ENCODE data around the gene TSKS. TPM values are rescaled to one million over a fixed set of nuclear protein-coding genes. Genes with fewer than 3 reads are reported as not detected.

The TSKS gene
- polyA plus RNA-seq, 3 donors from 2014 or later = 0.19 TPM; not detected in 2

DNA sequence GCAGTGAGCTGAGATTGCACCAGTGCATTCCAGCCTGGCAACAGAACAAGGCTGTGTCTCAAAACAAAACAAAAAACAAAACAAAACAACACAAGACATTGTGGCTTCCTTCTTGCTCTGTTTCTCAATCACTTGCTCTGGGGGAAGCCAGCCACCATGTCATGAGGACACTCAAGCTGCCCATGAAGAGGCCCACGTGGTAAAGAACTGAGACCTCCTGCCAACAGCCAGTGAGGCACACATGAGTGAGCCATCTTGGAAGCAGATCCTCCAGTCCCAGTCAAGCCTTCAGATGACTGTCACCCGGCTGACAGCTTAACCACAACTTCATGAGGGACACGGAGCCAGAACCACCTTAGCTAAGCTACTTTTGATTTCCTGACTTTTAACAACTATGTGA lies 47.0 kb downstream of the TSKS start:
- no peak for DNase-seq
- H3K4me1 Mint-ChIP-seq = peaks cover 13 to 18% of the 10 kb centered on the region in 2 donors
- H3K27ac Mint-ChIP-seq = peak overlapping the region in 1 of 6 donors; percentile 53
- peaks cover 3 to 9% (median 6%) of the 10 kb centered on the region in 3 donors for H3K27me3 Mint-ChIP-seq (ENCODE audit: low read depth in 3 of 3)
- H3K4me3 Mint-ChIP-seq = peak overlapping the region in 1 of 5 donors; percentile 7
- no peaks in the 10 kb centered on the region for H3K9me3 Mint-ChIP-seq
- H3K36me3 Mint-ChIP-seq = peaks cover 0 to 9% (median 0%) of the 10 kb centered on the region in 3 donors

DNA sequence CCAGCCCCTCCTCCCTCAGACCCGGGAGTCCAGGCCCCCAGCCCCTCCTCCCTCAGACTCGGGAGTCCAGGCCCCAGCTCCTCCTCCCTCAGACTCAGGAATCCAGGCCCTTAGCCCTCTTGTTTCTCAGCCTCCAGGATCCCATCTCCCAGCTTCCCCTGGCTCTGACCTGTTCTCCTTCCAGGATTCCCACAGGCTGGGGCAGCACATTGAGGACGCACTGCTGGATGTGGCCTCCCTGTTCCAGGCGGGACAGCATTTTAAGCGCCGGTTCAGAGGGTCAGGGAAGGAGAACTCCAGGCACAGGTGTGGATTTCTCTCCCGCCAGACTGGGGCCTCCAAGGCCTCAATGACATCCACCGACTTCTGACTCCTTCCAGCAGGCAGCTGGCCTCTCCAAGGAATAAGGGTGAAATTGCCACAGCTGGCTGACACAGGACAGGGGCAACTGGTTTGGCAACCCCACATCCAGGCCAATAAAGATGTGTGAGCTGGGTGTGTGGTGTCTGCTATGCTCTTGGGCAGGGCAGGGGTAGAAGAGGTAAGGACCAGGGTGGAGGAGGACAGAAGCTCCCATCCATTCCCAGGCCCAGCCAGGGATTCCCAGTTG lies 49.8 kb downstream of the TSKS start:
- no peak for DNase-seq
- Mint-ChIP-seq H3K4me3 (no peak overlapping the region), H3K36me3 (peaks cover 0 to 9% (median 0%) of the 10 kb centered on the region in 3 donors), H3K27ac (no peak overlapping the region), H3K27me3 (ENCODE audit: low read depth in 3 of 3) (peaks cover 6 to 10% (median 6%) of the 10 kb centered on the region in 3 donors), H3K9me3 (no peaks in the 10 kb centered on the region), H3K4me1 (peaks cover 8 to 13% of the 10 kb centered on the region in 2 donors)

DNA sequence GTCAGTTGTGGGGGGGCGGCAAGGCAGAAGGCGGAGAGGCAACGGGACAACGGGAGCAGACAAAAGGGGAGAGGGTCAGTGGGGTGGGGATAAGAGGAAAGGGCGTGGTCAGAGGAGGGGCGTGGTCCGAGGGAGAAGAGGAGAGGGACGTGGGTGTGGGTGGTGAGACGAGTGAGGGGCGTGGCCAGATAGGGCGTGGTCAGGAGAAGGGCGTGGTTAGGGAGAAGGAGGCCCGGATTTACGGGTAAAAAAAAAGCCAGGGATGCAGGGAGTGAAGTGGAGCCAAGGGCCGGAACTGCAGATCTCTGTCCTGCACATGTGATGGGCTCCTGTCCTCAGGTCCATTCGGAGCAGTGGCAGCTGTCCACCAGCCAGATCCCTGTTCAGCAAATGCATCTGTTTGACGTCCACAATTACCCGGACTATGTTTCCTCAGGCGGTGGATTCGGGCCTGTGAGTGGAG lies 50.7 kb downstream of the TSKS start:
- no peak for DNase-seq
- Mint-ChIP-seq H3K27me3 (ENCODE audit: low read depth in 3 of 3) (peaks cover 4 to 7% (median 5%) of the 10 kb centered on the region in 3 donors), H3K9me3 (no peaks in the 10 kb centered on the region), H3K27ac (no peak overlapping the region), H3K4me3 (no peak overlapping the region), H3K36me3 (peaks cover 0 to 5% (median 0%) of the 10 kb centered on the region in 3 donors), H3K4me1 (peaks cover 4 to 8% of the 10 kb centered on the region in 2 donors)

DNA sequence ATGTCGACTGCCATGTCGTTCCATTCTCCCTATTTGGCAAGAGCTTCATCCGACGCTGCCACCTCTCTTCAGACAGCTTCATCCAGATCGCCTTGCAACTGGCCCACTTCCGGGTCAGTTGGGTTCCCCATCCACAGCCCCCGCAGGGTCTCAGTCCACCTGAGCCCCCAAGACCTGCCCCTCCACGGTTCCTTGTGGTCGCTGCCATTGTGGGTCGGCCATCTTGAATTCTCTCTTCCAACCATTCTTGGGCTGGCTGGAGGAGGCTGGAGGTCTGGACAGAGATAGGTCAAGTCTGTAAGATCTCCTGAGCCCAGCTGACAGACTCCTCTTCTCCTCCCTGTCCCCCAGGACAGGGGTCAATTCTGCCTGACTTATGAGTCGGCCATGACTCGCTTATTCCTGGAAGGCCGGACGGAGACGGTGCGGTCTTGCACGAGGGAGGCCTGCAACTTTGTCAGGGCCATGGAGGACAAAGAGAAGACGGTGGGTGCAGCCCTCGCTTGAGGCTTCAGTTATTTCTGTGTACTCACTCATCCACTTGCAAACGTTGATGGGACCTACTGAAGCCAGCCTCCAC lies 52.6 kb downstream of the TSKS start:
- Mint-ChIP-seq H3K27me3 (ENCODE audit: low read depth in 3 of 3) (peaks cover 2 to 4% (median 2%) of the 10 kb centered on the region in 3 donors), H3K4me1 (no peaks in the 10 kb centered on the region), H3K9me3 (no peaks in the 10 kb centered on the region), H3K27ac (no peak overlapping the region), H3K36me3 (peaks cover 0 to 4% (median 0%) of the 10 kb centered on the region in 3 donors), H3K4me3 (no peak overlapping the region)
- DNase-seq = no peak

DNA sequence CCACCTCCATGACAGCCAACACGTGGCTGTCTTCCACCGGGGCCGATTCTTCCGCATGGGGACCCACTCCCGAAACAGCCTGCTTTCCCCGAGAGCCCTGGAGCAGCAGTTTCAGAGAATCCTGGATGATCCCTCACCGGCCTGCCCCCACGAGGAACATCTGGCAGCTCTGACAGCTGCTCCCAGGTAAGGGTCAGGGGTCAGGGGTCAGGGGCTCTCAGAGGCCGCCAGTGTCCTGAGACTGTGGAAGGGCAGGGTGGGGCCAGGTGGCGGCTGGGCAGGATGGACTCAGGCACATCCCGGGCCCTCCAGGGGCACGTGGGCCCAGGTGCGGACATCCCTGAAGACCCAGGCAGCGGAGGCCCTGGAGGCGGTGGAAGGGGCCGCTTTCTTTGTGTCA lies 57.2 kb downstream of the TSKS start:
- H3K9me3 Mint-ChIP-seq = no peaks in the 10 kb centered on the region
- H3K27me3 Mint-ChIP-seq (ENCODE audit: low read depth in 3 of 3) = peaks cover 0 to 7% (median 2%) of the 10 kb centered on the region in 3 donors
- no peak overlapping the region for H3K4me3 Mint-ChIP-seq
- H3K36me3 Mint-ChIP-seq = no peaks in the 10 kb centered on the region
- no peak for DNase-seq
- H3K27ac Mint-ChIP-seq = no peak overlapping the region
- H3K4me1 Mint-ChIP-seq = no peaks in the 10 kb centered on the region

DNA sequence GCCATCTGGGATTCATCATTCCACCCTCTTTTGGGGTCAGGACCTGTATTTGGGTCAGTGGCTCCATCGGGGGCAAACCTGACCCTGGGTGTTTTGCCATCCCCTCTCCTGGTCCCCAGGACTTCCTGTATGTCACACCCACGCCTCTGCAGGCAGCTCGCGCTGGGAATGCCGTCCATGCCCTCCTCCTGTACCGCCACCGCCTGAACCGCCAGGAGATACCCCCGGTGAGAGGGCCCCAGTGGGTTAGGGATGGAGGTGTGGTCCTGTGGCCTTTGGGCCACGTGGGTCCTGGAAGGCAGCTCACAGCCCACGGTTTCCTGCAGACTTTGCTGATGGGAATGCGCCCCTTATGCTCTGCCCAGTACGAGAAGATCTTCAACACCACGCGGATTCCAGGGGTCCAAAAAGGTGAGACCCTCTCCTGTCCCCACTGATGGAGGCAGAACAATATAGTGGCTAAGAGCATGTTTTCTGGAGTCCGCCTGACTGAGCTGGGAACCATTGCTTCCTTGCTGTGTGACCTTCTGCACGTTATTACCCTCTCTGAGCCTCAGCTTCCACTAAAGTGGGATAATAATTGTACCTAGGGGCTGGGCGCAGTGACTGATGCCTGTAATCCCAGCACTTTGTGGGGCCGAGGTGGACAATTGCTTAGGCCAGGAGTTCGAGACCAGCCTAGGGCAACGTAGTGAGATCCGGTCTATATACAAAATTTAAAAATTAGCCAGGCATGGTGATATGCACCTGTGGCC lies 58.0 kb downstream of the TSKS start:
- no peaks in the 10 kb centered on the region for H3K36me3 Mint-ChIP-seq
- H3K27ac Mint-ChIP-seq = no peak overlapping the region
- no peaks in the 10 kb centered on the region for H3K9me3 Mint-ChIP-seq
- H3K4me3 Mint-ChIP-seq = no peak overlapping the region
- DNase-seq = no peak
- no peaks in the 10 kb centered on the region for H3K4me1 Mint-ChIP-seq
- peaks cover 0 to 7% (median 2%) of the 10 kb centered on the region in 3 donors for H3K27me3 Mint-ChIP-seq (ENCODE audit: low read depth in 3 of 3)

DNA sequence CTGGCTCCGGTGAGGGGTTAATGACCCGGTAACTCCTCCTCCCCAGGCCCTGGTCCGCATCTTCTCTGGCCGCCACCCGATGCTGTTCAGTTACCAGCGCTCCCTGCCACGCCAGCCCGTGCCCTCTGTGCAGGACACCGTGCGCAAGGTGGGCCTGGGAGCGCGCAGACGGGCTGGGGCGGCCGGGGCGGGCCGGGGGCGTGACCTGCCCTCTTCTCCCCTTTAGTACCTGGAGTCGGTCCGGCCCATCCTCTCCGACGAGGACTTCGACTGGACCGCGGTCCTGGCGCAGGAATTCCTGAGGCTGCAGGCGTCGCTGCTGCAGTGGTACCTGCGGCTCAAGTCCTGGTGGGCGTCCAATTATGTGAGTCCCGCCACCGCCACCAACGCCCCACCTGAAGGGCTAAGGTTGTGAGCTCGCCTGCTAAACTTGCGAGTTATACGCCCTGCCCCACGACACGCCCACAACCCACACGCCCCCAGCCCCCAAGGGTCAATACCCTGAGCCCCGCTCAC lies 61.8 kb downstream of the TSKS start:
- Mint-ChIP-seq H3K4me3 (no peak overlapping the region), H3K27ac (no peak overlapping the region), H3K36me3 (no peaks in the 10 kb centered on the region), H3K4me1 (no peaks in the 10 kb centered on the region), H3K9me3 (no peaks in the 10 kb centered on the region), H3K27me3 (ENCODE audit: low read depth in 3 of 3) (peaks cover 0 to 3% (median 2%) of the 10 kb centered on the region in 3 donors)
- DNase-seq = no peak

DNA sequence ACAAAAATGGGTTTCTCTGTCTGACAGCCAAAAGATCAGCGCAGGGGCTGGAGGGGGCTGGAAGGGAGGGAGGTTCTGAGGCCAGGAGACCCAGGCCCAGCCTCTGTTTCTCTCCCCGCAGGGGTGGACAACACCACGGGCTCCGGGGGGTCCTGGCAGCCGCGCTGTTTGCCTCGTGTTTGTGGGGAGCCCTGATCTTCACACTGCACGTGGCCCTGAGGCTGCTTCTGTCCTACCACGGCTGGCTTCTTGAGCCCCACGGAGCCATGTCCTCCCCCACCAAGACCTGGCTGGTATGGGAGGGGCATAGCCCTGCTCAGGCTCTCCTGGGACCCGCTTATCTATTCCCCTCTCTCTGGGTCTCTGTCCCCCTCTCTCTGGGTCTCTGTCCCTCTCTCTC lies 62.5 kb downstream of the TSKS start:
- Mint-ChIP-seq H3K4me3 (no peak overlapping the region), H3K27me3 (ENCODE audit: low read depth in 3 of 3) (peaks cover 0 to 3% (median 2%) of the 10 kb centered on the region in 3 donors), H3K4me1 (no peaks in the 10 kb centered on the region), H3K36me3 (no peaks in the 10 kb centered on the region), H3K27ac (no peak overlapping the region), H3K9me3 (no peaks in the 10 kb centered on the region)
- DNase-seq = no peak

DNA sequence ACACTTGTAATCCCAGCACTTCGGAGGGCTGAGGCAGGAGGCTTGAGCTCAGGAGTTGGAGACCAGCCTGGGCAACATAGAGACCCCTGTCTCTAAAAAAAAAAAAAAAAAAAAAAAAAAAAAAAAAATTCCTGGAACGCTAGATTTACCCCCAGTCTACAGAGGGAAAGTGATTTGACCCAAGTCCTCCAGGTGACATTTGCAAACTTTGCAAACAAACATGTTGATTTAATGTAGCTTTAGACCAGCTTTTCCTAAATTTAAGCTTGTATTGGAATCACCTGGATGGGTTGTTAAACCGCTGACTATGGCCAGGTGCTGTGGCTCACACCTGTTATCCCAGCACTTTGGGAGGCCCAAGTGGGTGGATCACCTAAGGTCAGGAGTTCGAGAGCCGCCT lies 63.7 kb downstream of the TSKS start:
- H3K9me3 Mint-ChIP-seq = no peaks in the 10 kb centered on the region
- H3K27me3 Mint-ChIP-seq (ENCODE audit: low read depth in 3 of 3) = peaks cover 3 to 4% (median 3%) of the 10 kb centered on the region in 3 donors
- H3K27ac Mint-ChIP-seq = no peak overlapping the region
- H3K36me3 Mint-ChIP-seq = no peaks in the 10 kb centered on the region
- no peak overlapping the region for H3K4me3 Mint-ChIP-seq
- H3K4me1 Mint-ChIP-seq = no peaks in the 10 kb centered on the region
- DNase-seq = no peak

DNA sequence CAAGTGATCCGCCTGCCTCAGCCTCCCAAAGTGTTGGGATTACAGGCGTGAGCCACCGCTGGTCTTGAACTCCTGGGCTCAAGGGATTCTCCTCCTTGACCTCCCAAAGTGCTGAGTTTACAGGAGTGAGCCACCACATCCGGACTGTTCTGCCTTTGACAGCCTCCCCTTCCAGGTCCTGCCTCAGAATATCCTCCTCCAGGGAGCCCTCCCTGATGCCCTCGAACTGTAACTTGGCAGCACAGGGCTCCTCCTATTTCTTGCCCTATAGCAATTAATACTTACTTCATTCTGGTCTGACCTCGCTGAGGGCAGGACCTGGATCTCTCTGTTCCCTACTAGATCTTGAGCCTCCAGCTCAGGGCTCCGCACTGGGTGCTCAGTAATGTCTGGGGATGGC lies 66.2 kb downstream of the TSKS start:
- H3K4me3 Mint-ChIP-seq = no peak overlapping the region
- no peaks in the 10 kb centered on the region for H3K4me1 Mint-ChIP-seq
- no peaks in the 10 kb centered on the region for H3K36me3 Mint-ChIP-seq
- H3K27ac Mint-ChIP-seq = no peak overlapping the region
- peaks cover 4 to 9% (median 6%) of the 10 kb centered on the region in 3 donors for H3K27me3 Mint-ChIP-seq (ENCODE audit: low read depth in 3 of 3)
- H3K9me3 Mint-ChIP-seq = no peaks in the 10 kb centered on the region
- no peak for DNase-seq

DNA sequence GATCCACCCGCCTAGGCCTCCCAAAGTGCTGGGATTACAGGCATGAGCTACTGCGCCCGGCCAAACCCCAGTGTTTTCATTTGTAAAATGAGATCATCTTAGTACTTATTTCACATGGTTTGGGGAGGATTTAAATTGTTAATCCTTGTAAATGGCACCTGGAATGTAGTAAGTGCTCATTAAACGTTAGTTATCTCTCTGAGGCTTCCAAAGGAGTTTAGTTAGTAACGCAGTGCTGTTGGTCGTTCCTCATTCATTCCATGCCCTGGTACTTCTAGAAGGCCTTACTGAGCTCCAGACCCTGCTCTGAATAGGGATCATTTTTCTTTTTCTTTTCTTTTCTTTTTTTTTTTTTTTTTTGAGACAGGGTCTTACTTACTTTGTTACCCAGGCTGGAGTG lies 67.0 kb downstream of the TSKS start:
- Mint-ChIP-seq H3K9me3 (no peaks in the 10 kb centered on the region), H3K27me3 (ENCODE audit: low read depth in 3 of 3) (peaks cover 2 to 9% (median 6%) of the 10 kb centered on the region in 3 donors), H3K27ac (no peak overlapping the region), H3K4me1 (peaks cover 5 to 6% of the 10 kb centered on the region in 2 donors), H3K4me3 (no peak overlapping the region), H3K36me3 (no peaks in the 10 kb centered on the region)
- DNase-seq = no peak

DNA sequence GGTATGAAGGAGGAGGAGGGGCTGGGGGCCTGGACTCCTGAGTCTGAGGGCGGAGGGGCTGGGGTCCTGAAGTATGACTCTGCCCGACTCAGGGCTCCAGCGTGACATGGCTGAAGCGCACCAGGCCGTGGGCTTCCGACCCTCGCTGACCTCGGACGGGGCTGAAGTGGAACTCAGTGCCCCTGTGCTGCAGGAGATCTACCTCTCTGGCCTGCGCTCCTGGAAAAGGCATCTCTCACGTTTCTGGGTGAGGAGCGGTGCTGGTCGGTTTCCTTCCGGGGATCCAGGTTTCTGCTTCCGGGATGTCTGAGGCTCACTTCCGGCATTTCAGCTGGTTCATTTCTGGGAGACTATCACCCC lies 71.0 kb downstream of the TSKS start:
- no peak for DNase-seq
- Mint-ChIP-seq H3K4me1 (peaks cover 17 to 22% of the 10 kb centered on the region in 2 donors), H3K27me3 (ENCODE audit: low read depth in 3 of 3) (peaks cover 9 to 17% (median 12%) of the 10 kb centered on the region in 3 donors), H3K4me3 (peak overlapping the region in 3 of 5 donors; percentile 14 to 27 (median 21)), H3K36me3 (peaks cover 0 to 7% (median 3%) of the 10 kb centered on the region in 3 donors), H3K9me3 (no peaks in the 10 kb centered on the region), H3K27ac (no peak overlapping the region)

DNA sequence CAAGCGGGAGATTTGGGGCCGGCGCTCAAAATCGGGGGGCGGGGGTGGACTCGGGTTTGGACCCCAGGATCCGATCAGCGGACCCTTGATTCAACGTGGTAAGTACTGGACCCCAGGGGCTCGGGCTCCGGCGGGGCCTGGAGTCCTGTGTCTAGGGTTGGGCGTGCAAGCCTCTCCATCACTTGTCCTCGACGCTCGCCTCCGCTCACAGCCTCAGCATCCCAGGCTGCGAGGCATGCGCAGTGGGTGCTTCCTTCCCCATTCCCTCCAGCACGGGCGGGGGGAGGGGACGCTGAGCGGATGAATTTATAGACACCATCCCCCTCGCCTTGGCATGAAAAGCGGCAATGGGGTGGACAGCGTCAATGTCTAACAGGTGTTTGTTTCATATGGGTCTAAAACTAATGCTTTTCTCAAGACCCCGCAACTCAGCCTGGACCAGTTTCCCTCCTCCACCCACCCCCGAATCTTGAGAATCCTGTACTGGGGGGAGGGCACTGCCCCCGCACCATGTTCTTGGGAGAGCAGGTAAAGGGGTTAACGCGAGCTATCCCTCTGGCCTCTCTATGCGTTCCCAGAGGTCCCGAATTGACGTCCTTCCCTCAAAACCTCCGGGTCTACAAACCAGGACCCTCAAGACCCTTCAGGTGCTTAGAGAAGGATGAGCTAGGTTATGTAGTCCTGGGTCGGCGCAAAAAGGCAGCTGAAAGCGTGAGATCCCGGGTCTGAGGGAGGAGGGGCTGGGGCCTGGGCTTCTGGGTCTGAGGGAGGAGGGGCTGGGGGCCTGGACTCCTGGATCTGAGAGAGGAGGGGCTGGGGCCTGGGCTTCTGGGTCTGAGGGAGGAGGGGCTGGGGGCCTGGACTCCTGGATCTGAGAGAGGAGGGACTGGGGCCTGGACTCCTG lies 71.6 kb downstream of the TSKS start:
- peaks cover 0 to 7% (median 3%) of the 10 kb centered on the region in 3 donors for H3K36me3 Mint-ChIP-seq
- DNase-seq = no peak
- no peaks in the 10 kb centered on the region for H3K9me3 Mint-ChIP-seq
- peaks cover 17 to 22% of the 10 kb centered on the region in 2 donors for H3K4me1 Mint-ChIP-seq
- H3K27ac Mint-ChIP-seq = no peak overlapping the region
- H3K4me3 Mint-ChIP-seq = peak overlapping the region; percentile 80 to 88 (median 87)
- H3K27me3 Mint-ChIP-seq (ENCODE audit: low read depth in 3 of 3) = peaks cover 9 to 17% (median 12%) of the 10 kb centered on the region in 3 donors

All from immature natural killer cell (primary cell).